GM18517 (cell line): ENCODE results near the gene F5.

Experiments
- ATAC-seq: cut with Tn5 transposase; IDR thresholded peaks from one replicate; pipeline ENCODE4 v1.9.1; 2021; ENCODE audit warnings: mild to moderate bottlenecking, moderate library complexity; ENCODE audit not compliant: unreplicated experiment

The F5 gene

GRCh38 chr1:169484683-169485430 is 101.4 kb downstream of the F5 start:
- ATAC-seq: peak; percentile 29

GRCh38 chr1:169484101-169484500 is 102.2 kb downstream of the F5 start:
- no peak for ATAC-seq

DNA sequence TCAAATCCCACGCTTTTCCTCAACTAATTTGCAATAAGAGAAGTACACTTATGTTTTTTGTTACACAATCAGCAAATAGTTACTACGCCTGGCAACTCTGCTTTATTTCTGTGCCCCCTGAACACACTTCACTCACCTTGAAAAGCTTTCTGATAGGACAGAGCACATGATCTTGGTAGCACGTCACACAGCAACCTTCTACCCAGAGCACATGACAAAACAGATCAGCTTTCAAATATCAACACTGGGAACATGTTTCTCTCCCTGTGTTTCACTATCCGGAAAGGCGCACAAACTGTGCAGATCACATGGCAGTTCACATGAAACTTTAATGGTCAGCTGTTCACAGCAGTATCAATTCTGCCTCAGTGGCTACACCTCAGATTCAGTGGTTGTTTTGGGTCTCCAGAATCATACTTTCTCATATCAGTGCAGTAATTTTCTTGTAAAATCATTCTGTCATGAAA is 102.7 kb downstream of the F5 start:
- no peak for ATAC-seq

GRCh38 chr1:169479363-169480066 is 106.8 kb downstream of the F5 start:
- no peak for ATAC-seq

- no peak for ATAC-seq
Observed at GRCh38 chr1:169478094-169478672, 108.1 kb downstream of the F5 start.

DNA sequence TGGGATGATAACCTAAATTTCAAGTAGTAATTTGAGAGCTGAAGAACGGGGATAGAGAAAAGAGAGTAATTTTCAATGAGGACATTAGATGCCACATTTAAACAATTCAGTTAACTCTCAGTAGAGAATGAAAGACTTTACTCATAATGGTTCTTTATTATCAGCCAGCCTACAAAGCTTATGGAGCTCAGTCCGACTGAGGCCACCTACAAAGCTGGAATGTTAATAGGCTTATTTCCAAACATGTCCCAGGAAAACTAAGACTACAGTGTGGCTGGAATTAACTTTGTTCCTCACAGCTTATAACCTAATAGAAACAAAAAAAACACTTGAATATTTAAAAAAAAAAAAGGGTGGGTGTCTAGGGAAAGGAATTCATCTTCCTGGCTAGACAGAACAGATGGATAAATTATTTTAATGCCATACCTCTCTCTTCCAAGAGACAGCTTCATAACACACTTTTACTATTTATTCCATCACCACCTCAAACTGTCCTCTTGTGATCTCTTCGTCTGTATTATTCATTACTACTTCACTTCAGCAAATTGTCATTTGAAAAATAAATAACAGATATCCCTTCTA is 110.4 kb downstream of the F5 start:
- no peak for ATAC-seq

- ATAC-seq: no peak
Observed at GRCh38 chr1:169474302-169474995, 111.8 kb downstream of the F5 start.

DNA sequence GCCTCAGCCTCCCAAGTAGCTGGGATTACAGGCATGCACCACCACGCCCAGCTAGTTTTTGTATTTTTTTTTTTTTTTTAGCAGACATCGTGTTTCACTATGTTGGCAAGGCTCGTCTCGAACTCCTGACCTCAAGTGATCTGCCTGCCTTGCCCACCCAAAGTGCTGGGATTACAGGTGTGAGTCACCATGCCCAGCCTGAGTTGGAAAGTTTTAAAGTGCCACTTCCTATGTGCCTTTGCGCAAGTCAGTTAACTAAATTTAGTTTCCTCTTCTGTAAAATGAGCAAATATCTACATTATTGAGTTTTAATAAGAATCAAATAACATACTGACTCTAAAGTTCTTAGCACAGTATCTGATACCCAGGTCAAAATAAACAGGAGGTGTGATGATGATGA is 112.9 kb downstream of the F5 start:
- ATAC-seq: no peak

- ATAC-seq: no peak
Observed at GRCh38 chr1:169472738-169473137, 113.5 kb downstream of the F5 start.

DNA sequence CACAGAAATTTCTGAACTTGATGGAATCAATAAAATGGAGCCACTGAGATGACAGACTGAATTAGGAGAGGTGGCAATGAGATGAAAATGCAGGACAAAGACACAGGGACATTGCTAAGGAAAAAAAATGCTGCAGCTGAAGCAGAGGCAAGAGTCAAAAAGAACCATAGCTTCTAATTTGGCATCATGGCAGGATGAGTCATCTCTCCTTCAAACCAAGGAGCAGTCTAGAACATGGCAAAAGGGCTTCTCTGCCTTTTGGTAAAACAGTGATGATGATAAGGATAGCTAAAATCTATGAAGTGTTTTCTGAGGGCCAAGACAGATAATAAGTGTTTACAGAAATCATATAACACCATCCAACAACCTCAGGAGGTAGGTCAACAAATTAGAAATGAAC is 117.3 kb downstream of the F5 start:
- no peak for ATAC-seq

- ATAC-seq: no peak
Observed at GRCh38 chr1:169466259-169467230, 119.7 kb downstream of the F5 start.

DNA sequence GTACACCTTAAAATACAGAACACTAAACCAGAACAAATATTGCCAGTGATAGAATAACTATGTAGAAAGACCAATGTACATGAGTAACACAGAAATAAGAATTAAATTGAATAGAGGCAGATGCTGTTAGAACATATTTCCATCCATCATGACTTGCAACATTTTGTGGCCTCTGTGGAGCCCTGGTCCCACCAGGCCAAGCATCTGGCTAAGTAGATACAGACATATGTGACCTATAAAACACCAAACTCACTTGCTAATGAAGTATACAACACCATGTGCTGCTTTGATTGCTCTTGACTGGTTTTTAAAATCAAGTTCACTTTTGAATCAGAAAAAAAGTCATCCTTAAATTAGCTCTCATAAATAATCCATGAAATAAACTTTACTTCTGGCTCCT is 121.0 kb downstream of the F5 start:
- no peak for ATAC-seq
